ENCODE data around the gene RNGTT.

Gene RNGTT

GRCh38 chr6:88670369-88670768, 293.0 kb downstream of the RNGTT start:
- no peak for TF ChIP-seq CTCF (IDR thresholded peaks at IDR 0.05)

- no peak for TF ChIP-seq CTCF (IDR thresholded peaks at IDR 0.05)
Measured at GRCh38 chr6:88669475-88669874, 293.9 kb downstream of the RNGTT start.

GRCh38 chr6:88666901-88667300, 296.5 kb downstream of the RNGTT start:
- TF ChIP-seq CTCF (IDR thresholded peaks at IDR 0.05) = no peak

GRCh38 chr6:88665131-88665530, 298.3 kb downstream of the RNGTT start:
- no peak for TF ChIP-seq CTCF (IDR thresholded peaks at IDR 0.05)

- TF ChIP-seq CTCF (IDR thresholded peaks at IDR 0.05) = no peak
Measured at GRCh38 chr6:88663801-88664200, 299.6 kb downstream of the RNGTT start.

- TF ChIP-seq CTCF (IDR thresholded peaks at IDR 0.05) = no peak
Measured at GRCh38 chr6:88662653-88663174, 300.7 kb downstream of the RNGTT start.

- TF ChIP-seq CTCF (IDR thresholded peaks at IDR 0.05) = no peak
Measured at GRCh38 chr6:88662163-88662580, 301.2 kb downstream of the RNGTT start.

- no peak for TF ChIP-seq CTCF (IDR thresholded peaks at IDR 0.05)
Measured at GRCh38 chr6:88661136-88661535, 302.3 kb downstream of the RNGTT start.
